Measurements from ENCODE around the gene HSD17B13.

DNA sequence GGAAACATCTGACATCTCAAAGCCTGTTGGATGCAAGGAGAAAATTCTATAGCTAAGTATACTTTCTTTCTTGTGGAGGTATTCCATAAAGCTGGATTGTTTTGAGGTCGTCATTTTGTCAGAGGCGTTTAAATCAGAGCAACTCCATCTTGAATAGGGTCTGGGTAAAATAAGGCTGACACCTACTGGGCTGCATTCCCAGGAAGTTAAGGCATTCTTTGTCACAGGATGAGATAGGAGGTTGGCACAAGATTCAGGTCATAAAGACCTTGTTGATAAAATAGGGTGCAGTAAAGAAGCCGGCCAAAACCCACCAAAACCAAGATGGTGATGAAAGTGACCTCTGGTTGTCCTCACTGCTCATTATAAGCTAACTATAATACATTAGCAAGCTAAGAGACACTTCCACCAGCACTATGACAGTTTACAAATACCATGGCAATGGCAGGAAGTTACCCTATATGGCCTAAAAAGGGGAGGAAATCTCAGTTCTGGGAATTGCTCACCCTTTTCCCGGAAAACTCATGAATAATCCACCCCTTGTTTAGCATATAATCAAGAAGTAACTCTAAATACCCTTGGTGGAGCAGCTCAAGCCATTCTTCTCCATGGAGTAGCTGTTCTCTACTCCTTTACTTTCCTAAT lies 11.9 kb downstream of the HSD17B13 start:
- TF ChIP-seq, protein P1, sequence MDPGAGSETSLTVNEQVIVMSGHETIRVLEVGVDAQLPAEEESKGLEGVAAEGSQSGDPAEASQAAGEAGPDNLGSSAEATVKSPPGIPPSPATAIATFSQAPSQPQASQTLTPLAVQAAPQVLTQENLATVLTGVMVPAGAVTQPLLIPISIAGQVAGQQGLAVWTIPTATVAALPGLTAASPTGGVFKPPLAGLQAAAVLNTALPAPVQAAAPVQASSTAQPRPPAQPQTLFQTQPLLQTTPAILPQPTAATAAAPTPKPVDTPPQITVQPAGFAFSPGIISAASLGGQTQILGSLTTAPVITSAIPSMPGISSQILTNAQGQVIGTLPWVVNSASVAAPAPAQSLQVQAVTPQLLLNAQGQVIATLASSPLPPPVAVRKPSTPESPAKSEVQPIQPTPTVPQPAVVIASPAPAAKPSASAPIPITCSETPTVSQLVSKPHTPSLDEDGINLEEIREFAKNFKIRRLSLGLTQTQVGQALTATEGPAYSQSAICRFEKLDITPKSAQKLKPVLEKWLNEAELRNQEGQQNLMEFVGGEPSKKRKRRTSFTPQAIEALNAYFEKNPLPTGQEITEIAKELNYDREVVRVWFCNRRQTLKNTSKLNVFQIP (CRISPR knock-in tag; IDR thresholded peaks at IDR 0.05; ENCODE audit: borderline replicate concordance, low read depth) = no peak
- no peak for TF ChIP-seq ZFP3 (CRISPR knock-in tag; IDR thresholded peaks at IDR 0.05)
- TF ChIP-seq PPARA (CRISPR knock-in tag; IDR thresholded peaks at IDR 0.05; ENCODE audit: borderline replicate concordance) = no peak
- TF ChIP-seq BACH2 (CRISPR knock-in tag; IDR thresholded peaks at IDR 0.05; ENCODE audit: borderline replicate concordance) = no peak
- TF ChIP-seq, protein P2, sequence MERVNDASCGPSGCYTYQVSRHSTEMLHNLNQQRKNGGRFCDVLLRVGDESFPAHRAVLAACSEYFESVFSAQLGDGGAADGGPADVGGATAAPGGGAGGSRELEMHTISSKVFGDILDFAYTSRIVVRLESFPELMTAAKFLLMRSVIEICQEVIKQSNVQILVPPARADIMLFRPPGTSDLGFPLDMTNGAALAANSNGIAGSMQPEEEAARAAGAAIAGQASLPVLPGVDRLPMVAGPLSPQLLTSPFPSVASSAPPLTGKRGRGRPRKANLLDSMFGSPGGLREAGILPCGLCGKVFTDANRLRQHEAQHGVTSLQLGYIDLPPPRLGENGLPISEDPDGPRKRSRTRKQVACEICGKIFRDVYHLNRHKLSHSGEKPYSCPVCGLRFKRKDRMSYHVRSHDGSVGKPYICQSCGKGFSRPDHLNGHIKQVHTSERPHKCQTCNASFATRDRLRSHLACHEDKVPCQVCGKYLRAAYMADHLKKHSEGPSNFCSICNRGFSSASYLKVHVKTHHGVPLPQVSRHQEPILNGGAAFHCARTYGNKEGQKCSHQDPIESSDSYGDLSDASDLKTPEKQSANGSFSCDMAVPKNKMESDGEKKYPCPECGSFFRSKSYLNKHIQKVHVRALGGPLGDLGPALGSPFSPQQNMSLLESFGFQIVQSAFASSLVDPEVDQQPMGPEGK (CRISPR knock-in tag; IDR thresholded peaks at IDR 0.05; ENCODE audit: borderline replicate concordance) = no peak
- TF ChIP-seq ZFP30 (CRISPR knock-in tag; IDR thresholded peaks at IDR 0.05) = no peak
- no peak for TF ChIP-seq ZNF565 (CRISPR knock-in tag; conservative IDR thresholded peaks at IDR 0.05; ENCODE audit: low read depth)
- TF ChIP-seq ESRRG (CRISPR knock-in tag; IDR thresholded peaks at IDR 0.05) = no peak
- no peak for TF ChIP-seq ZC3H10 (CRISPR knock-in tag; IDR thresholded peaks at IDR 0.05)
- TF ChIP-seq ZNF70 (CRISPR knock-in tag; IDR thresholded peaks at IDR 0.05) = no peak
- no peak for TF ChIP-seq GLIS3 (CRISPR knock-in tag; IDR thresholded peaks at IDR 0.05)
- TF ChIP-seq RARB (CRISPR knock-in tag; IDR thresholded peaks at IDR 0.05) = no peak
